NCI-H2081 treated with DMSO at 0.1 percent for 48 hours (cell line): Measurements from ENCODE around the gene HECTD1.
A peak's percentile ranks its signal among the peaks of the same experiment; 100 is the strongest.
"Not testable (repeated sequence)": the region's sequence is repeated elsewhere in the genome, so short reads cannot be mapped to it uniquely, and the experiment has no call there.

ENCODE experiments used
- DNase-seq: peaks from one replicate; lab custom pipeline; 2025; lab: John Stamatoyannopoulos, UW

HECTD1 gene

GRCh38 chr14:31228533-31228932, 20.9 kb upstream of the HECTD1 start:
- DNase-seq, result no peak

GRCh38 chr14:31224808-31225207, 17.2 kb upstream of the HECTD1 start:
- no peak for DNase-seq

- DNase-seq, result no peak
These were observed 15.7 kb upstream of the HECTD1 start for GRCh38 chr14:31223331-31223730.

GRCh38 chr14:31222834-31223233, 15.2 kb upstream of the HECTD1 start:
- DNase-seq, result no peak

- no peak for DNase-seq
These were observed 13.7 kb upstream of the HECTD1 start for GRCh38 chr14:31221266-31221665.

- DNase-seq, result no peak
These were observed 11.6 kb upstream of the HECTD1 start for GRCh38 chr14:31219169-31219568.

- no peak for DNase-seq
These were observed 8.8 kb upstream of the HECTD1 start for GRCh38 chr14:31216359-31216758.

- DNase-seq, result no peak
These were observed 5.3 kb upstream of the HECTD1 start for GRCh38 chr14:31212893-31213292.

- DNase-seq, result no peak
These were observed 2.0 kb upstream of the HECTD1 start for GRCh38 chr14:31209605-31210004.

- no peak for DNase-seq
These were observed 1.2 kb upstream of the HECTD1 start for GRCh38 chr14:31208546-31209424.

GRCh38 chr14:31207287-31207754, 272 bp downstream of the HECTD1 start:
- no peak for DNase-seq

- DNase-seq, result peak; percentile 3
These were observed 882 bp downstream of the HECTD1 start for GRCh38 chr14:31206536-31207286.

GRCh38 chr14:31205681-31206535, 1.7 kb downstream of the HECTD1 start:
- DNase-seq, result no peak

- DNase-seq, result no peak
These were observed 2.7 kb downstream of the HECTD1 start for GRCh38 chr14:31204593-31205534.

- not testable (repeated sequence) for DNase-seq
These were observed 3.5 kb downstream of the HECTD1 start for GRCh38 chr14:31203899-31204592.

- no peak for DNase-seq
These were observed 4.2 kb downstream of the HECTD1 start for GRCh38 chr14:31203414-31203742.

GRCh38 chr14:31201111-31201510, 6.5 kb downstream of the HECTD1 start:
- no peak for DNase-seq

- no peak for DNase-seq
These were observed 6.9 kb downstream of the HECTD1 start for GRCh38 chr14:31200702-31200990.

- DNase-seq, result no peak
These were observed 9.9 kb downstream of the HECTD1 start for GRCh38 chr14:31197671-31198070.

GRCh38 chr14:31196839-31197492, 10.6 kb downstream of the HECTD1 start:
- no peak for DNase-seq
